PFSK-1 (cell line): ENCODE measurements around the gene SPATA25.

Source experiments
- FOXP2 ChIP-seq: optimal IDR thresholded peaks from 2 replicates; pipeline ENCODE3; 2011; ENCODE audit warnings: borderline replicate concordance, control low read depth, inconsistent platforms; ENCODE audit not compliant: insufficient read depth; ENCODE audit errors: extremely low read length, extremely low read depth
- POLR2AphosphoS5 ChIP-seq: IDR thresholded peaks from 2 replicates; pipeline ENCODE4 v1.6.1; 2012; ENCODE audit warnings: low read depth, mild to moderate bottlenecking, control low read depth, low read length, moderate library complexity
- SIN3A ChIP-seq: IDR thresholded peaks from 2 replicates; pipeline ENCODE4 v1.6.1; 2012; ENCODE audit warnings: mild to moderate bottlenecking, low read length, moderate library complexity, borderline replicate concordance; ENCODE audit not compliant: insufficient read depth
- TAF1 ChIP-seq: IDR thresholded peaks from 2 replicates; pipeline ENCODE4 v1.6.1; 2012; ENCODE audit warnings: low read length, control low read depth, borderline replicate concordance; ENCODE audit not compliant: insufficient read depth
- TF ChIP-seq, protein P1 (sequence below), 2 experiments: IDR thresholded peaks; 2 replicates each; pipeline versions ENCODE4 v1.6.1 to v1.8.0; 2011 to 2012; ENCODE audit warnings: low read depth in 2 of 2, low read length in 2 of 2, control low read depth in 1 of 2, inconsistent platforms in 1 of 2, mild to moderate bottlenecking in 1 of 2, moderate library complexity in 1 of 2; ENCODE audit not compliant: insufficient read depth in 1 of 2

The SPATA25 gene

DNA sequence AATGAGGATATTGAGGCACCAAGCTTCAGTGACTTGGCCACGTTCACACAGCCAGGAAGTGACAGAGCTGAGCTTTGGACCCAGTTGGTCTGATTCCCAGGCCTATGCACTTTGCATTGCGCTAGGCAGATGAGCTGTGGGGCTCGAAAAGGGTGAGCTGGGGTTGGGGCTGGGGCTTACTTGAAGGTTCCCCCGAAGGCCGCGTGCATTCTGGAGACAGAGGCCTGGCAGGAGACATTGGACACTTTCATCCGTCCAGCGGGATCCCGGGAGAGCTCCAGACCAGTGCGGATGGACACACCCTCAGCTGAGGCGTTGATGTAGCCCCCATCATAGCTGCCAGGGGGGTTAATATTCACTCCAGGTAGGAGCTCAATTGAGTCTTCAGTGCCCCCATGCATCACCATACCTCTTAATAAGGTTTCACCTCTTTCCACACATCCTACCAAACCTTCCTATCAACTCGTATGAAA lies 21.9 kb upstream of the SPATA25 start:
- TF ChIP-seq TAF1 (no peak), SIN3A (no peak), POLR2AphosphoS5 (no peak), FOXP2 (no peak)
- TF ChIP-seq, protein P1, sequence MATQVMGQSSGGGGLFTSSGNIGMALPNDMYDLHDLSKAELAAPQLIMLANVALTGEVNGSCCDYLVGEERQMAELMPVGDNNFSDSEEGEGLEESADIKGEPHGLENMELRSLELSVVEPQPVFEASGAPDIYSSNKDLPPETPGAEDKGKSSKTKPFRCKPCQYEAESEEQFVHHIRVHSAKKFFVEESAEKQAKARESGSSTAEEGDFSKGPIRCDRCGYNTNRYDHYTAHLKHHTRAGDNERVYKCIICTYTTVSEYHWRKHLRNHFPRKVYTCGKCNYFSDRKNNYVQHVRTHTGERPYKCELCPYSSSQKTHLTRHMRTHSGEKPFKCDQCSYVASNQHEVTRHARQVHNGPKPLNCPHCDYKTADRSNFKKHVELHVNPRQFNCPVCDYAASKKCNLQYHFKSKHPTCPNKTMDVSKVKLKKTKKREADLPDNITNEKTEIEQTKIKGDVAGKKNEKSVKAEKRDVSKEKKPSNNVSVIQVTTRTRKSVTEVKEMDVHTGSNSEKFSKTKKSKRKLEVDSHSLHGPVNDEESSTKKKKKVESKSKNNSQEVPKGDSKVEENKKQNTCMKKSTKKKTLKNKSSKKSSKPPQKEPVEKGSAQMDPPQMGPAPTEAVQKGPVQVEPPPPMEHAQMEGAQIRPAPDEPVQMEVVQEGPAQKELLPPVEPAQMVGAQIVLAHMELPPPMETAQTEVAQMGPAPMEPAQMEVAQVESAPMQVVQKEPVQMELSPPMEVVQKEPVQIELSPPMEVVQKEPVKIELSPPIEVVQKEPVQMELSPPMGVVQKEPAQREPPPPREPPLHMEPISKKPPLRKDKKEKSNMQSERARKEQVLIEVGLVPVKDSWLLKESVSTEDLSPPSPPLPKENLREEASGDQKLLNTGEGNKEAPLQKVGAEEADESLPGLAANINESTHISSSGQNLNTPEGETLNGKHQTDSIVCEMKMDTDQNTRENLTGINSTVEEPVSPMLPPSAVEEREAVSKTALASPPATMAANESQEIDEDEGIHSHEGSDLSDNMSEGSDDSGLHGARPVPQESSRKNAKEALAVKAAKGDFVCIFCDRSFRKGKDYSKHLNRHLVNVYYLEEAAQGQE (IDR thresholded peaks at IDR 0.05; ENCODE audit: insufficient read depth in 1 of 2, low read depth in 2 of 2, low read length in 2 of 2): no peak

DNA sequence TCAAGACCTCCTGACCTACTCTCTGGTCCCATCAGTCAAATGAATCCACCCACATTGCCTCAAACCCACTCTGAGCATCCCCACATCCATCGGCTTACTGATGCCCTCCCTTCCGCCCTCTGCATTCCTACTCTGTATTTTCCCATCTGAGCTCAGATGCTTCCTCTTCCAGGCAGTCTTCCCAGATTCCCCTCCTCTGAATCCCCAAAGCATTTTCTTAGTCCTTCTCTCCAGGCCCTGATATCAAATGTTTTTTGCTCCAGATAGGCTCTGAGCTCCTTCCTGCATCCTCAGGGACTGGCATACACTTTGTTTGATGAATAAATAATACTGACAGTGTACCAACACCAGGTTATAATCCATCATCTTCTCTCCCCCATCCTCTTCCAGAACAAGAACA lies 20.7 kb upstream of the SPATA25 start:
- TF ChIP-seq FOXP2 (no peak), TAF1 (no peak), POLR2AphosphoS5 (no peak), SIN3A (no peak)
- TF ChIP-seq, protein P1 (IDR thresholded peaks at IDR 0.05; ENCODE audit: insufficient read depth in 1 of 2, low read depth in 2 of 2, low read length in 2 of 2): no peak

DNA sequence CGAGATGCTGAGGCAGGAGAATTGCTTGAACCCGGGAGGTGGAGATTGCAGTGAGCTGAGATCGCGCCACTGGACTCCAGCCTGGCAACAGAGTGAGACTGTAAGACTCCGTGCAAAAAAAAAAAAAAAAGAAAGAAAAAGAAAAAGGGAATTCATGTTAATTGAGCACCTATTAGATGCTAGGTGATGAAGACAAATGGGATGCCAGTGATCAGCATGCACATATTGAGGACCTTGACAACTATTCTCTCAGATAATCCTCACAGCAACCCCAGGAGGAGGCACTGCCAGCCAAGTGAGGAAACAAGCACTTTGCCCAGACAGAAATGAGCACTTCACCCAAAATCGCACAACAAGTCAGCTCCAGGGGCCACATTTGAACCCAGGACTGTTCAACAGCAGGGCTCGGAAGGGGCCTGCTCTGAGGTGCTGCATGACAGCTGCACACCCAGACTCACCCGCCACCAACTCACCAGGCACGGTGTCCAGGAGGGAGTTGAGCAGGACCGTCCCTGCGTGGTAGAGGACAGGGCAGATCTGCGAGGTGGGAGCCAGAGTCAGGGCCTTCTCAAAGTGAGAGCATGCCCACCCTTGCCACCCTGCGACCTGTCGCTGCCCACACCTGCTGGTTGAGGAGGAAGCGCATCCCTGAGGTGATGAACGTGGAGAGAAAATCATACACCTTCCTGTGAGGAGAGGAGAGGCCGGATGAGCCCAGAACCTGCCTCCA lies 20.0 kb upstream of the SPATA25 start:
- TF ChIP-seq TAF1: no peak
- TF ChIP-seq POLR2AphosphoS5: no peak

DNA sequence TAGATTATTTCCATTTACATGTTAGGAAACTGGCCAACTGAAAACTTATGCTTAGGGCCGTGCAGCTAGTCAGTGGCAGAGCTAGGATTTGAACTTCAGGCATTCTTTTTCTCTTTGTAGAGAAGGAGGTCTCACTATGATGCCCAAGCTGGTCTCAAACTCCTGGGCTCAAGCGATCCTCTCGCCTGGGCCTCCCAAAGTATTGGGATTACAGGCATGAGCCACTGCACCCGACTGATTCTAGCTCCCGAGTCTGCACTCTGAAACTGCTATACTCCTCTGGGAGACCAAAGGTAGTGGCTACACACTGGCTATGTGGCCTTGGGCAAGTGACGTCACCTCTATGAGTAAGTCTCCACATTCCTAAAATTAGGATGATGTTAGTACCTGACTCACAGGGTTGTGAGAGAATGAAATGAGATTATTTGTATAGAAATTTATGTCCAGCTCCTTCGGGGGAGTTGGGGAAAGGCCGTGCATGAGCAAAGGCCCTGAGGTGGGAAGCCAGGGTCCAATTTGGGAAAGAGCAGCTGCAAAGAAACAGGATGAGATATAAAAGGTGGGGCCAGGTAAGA lies 18.2 kb upstream of the SPATA25 start:
- no peak for TF ChIP-seq SIN3A
- TF ChIP-seq POLR2AphosphoS5: no peak
- no peak for TF ChIP-seq TAF1
- TF ChIP-seq, protein P1 (IDR thresholded peaks at IDR 0.05; ENCODE audit: insufficient read depth in 1 of 2, low read depth in 2 of 2, low read length in 2 of 2): no peak
- no peak for TF ChIP-seq FOXP2

DNA sequence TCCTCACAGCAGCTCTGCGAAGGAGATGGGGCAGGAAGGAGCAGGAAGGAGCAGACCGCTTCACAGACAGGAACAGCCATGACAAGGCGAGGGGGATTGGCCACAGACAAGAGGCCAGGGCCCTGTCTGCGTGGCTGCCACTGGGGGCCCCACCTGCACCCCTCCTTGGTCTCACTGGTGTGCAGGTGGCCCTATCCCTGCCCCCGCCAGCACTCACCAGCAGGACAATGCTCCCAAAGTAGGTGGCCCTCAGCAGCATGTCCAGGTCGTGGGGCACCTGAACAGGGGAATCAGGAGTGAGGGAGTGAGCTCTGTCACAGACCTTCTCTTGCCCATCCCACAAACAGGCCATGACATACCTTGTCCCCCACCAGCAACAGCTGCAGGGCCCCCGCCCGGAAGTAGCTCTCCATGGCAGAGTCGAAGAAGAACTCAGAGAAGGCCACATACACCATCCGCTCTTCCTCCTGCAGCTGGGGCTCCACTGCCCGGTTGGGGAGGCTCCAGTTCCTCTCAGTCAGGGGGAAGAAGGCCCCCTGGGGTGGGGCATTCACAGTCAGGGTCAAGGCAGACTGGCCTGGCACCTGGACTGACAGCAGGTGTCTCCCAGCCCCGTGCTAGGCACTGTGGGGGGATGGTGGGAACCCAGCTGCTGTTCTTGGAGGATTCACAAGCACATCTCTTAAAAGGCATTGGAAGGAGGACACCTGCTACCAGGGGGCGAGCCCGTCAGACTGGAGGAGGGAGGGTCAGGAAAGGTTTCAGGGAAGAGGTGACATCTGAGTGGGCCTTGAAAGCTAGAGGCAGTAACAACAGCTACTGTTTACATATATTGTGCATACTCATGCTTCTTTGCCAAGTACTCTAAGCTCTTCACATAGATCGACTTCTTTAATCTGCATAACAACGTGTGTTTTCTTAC lies 17.4 kb upstream of the SPATA25 start:
- TF ChIP-seq SIN3A: no peak
